GM23248 (cell line): ENCODE data around the gene FNDC11.

Experiments used
- EZH2 ChIP-seq: fragments of 200-600 bp; sonication (generic); IDR thresholded peaks from 2 replicates; pipeline ENCODE4 v1.6.1; 2018; ENCODE audit warnings: antibody characterized with exemption, mild to moderate bottlenecking; ENCODE audit not compliant: insufficient read depth, poor library complexity, severe bottlenecking
- EZH2phosphoT487 ChIP-seq: fragments of 200-600 bp; sonication (generic); IDR thresholded peaks from 2 replicates; pipeline ENCODE4 v1.6.1; 2018; ENCODE audit warnings: antibody characterized with exemption, moderate library complexity, mild to moderate bottlenecking, low read depth; ENCODE audit not compliant: insufficient read depth

- no peak for TF ChIP-seq EZH2
- TF ChIP-seq EZH2phosphoT487 = no peak
Measured at GRCh38 chr20:63520934-63521601, 32.9 kb upstream of the FNDC11 start.
